Stimulated activated CD8-positive, alpha-beta memory T cell treated with anti-CD3 and anti-CD28 coated beads, Interleukin-4, amount 100 ng/mL, for 4 hours (primary cell): ENCODE results near the gene SMPD1.
A peak's percentile ranks its signal among the peaks of the same experiment; 100 is the strongest.

Source experiments
- DNase-seq, 2 donors: peaks; one replicate each; pipeline ENCODE4 v3.0.0-alpha.2; 2020; ENCODE audit warnings: low read depth in 2 of 2, low spot score in 1 of 2

The SMPD1 gene

GRCh38 chr11:6413791-6414201 is 23.5 kb downstream of the SMPD1 start:
- peak in 1 of 2 donors; percentile 47 for DNase-seq

- DNase-seq: no peak
Measured at GRCh38 chr11:6414874-6415328, 24.6 kb downstream of the SMPD1 start.

- no peak for DNase-seq
Measured at GRCh38 chr11:6415797-6416196, 25.5 kb downstream of the SMPD1 start.

GRCh38 chr11:6417907-6418556 is 27.8 kb downstream of the SMPD1 start:
- DNase-seq: no peak

- no peak for DNase-seq
Measured at GRCh38 chr11:6418557-6419008, 28.3 kb downstream of the SMPD1 start.

- peak; percentile 23 to 43 for DNase-seq
Measured at GRCh38 chr11:6419009-6419631, 28.8 kb downstream of the SMPD1 start, which contains the start of gene APBB1. Gene APBB1, minus strand, starts transcription at chr11:6419094. Its CDS starts 7,747 bp downstream, at chr11:6411347.

- DNase-seq: no peak
Measured at GRCh38 chr11:6420677-6421076, 30.4 kb downstream of the SMPD1 start.

- no peak for DNase-seq
Measured at GRCh38 chr11:6427516-6427915, 37.2 kb downstream of the SMPD1 start.

GRCh38 chr11:6431861-6432260 is 41.6 kb downstream of the SMPD1 start:
- DNase-seq: no peak

- no peak for DNase-seq
Measured at GRCh38 chr11:6433998-6434660, 43.9 kb downstream of the SMPD1 start.

GRCh38 chr11:6437423-6437822 is 47.1 kb downstream of the SMPD1 start:
- DNase-seq: no peak

- no peak for DNase-seq
Measured at GRCh38 chr11:6437993-6438392, 47.7 kb downstream of the SMPD1 start.

GRCh38 chr11:6438979-6439571 is 48.8 kb downstream of the SMPD1 start:
- DNase-seq: no peak

GRCh38 chr11:6440906-6441358 is 50.7 kb downstream of the SMPD1 start, which contains the start of gene HPX:
Gene HPX, minus strand, starts transcription at chr11:6440987. Its CDS starts 24 bp downstream, at chr11:6440963.
- no peak for DNase-seq

- no peak for DNase-seq
Measured at GRCh38 chr11:6442441-6442840, 52.2 kb downstream of the SMPD1 start.

- peak; percentile 12 to 21 for DNase-seq
Measured at GRCh38 chr11:6443269-6444003, 53.2 kb downstream of the SMPD1 start.
